SK-N-SH (cell line): ENCODE measurements around the gene EVA1A.

Source experiments
- CTCF ChIP-seq: fragments of 200-600 bp; sonication (generic); IDR thresholded peaks from 2 replicates; pipeline ENCODE4 v1.6.1; 2017; ENCODE audit warnings: antibody characterized with exemption, mild to moderate bottlenecking, moderate library complexity
- FOXM1 ChIP-seq: IDR thresholded peaks from 2 replicates; pipeline ENCODE4 v1.4.0; 2012; ENCODE audit warnings: low read depth, mild to moderate bottlenecking
- JUND ChIP-seq: IDR thresholded peaks from 2 replicates; pipeline ENCODE4 v1.4.0; 2012
- MXI1 ChIP-seq: IDR thresholded peaks from 2 replicates; pipeline ENCODE4 v1.6.1; 2012; ENCODE audit warnings: mild to moderate bottlenecking, low read depth, low read length, improper control_type of control experiment
- PBX3 ChIP-seq: IDR thresholded peaks from 2 replicates; pipeline ENCODE4; 2012
- POLR2AphosphoS5 ChIP-seq: IDR thresholded peaks from 2 replicates; pipeline ENCODE4 v1.6.1; 2012; ENCODE audit warnings: low read depth, low read length
- RAD21 ChIP-seq: IDR thresholded peaks from 2 replicates; pipeline ENCODE4 v1.6.1; 2012; ENCODE audit warnings: mild to moderate bottlenecking, low read length
- REST ChIP-seq: IDR thresholded peaks from 2 replicates; pipeline ENCODE4 v1.6.1; 2012; ENCODE audit warnings: mild to moderate bottlenecking, low read depth, low read length, moderate library complexity
- TAF1 ChIP-seq: IDR thresholded peaks from 2 replicates; pipeline ENCODE4 v1.6.1; 2012; ENCODE audit warnings: low read depth, mild to moderate bottlenecking, low read length, moderate library complexity, borderline replicate concordance
- TCF12 ChIP-seq: IDR thresholded peaks from 2 replicates; pipeline ENCODE4 v1.4.0; 2012

- no peak for TF ChIP-seq CTCF
- no peak for TF ChIP-seq JUND
- TF ChIP-seq RAD21, result no peak
- TF ChIP-seq FOXM1, result no peak
- TF ChIP-seq MXI1, result no peak
- TF ChIP-seq REST, result no peak
- TF ChIP-seq POLR2AphosphoS5, result no peak
- no peak for TF ChIP-seq TCF12
- TF ChIP-seq TAF1, result no peak
- no peak for TF ChIP-seq PBX3
These were observed 103.9 kb downstream of the EVA1A start for GRCh38 chr2:75456825-75457224.
